Activated CD8-positive, alpha-beta memory T cell treated with anti-CD3 and anti-CD28 coated beads, Interleukin-2, amount 50 U/mL, for 48 hours (primary cell): ENCODE results near the gene QPRT.
"Not testable (repeated sequence)": the region's sequence is repeated elsewhere in the genome, so short reads cannot be mapped to it uniquely, and the experiment has no call there.

ENCODE experiments used
- DNase-seq: peaks from one replicate; pipeline ENCODE4 v3.0.0-alpha.2; 2020

The QPRT gene

DNA sequence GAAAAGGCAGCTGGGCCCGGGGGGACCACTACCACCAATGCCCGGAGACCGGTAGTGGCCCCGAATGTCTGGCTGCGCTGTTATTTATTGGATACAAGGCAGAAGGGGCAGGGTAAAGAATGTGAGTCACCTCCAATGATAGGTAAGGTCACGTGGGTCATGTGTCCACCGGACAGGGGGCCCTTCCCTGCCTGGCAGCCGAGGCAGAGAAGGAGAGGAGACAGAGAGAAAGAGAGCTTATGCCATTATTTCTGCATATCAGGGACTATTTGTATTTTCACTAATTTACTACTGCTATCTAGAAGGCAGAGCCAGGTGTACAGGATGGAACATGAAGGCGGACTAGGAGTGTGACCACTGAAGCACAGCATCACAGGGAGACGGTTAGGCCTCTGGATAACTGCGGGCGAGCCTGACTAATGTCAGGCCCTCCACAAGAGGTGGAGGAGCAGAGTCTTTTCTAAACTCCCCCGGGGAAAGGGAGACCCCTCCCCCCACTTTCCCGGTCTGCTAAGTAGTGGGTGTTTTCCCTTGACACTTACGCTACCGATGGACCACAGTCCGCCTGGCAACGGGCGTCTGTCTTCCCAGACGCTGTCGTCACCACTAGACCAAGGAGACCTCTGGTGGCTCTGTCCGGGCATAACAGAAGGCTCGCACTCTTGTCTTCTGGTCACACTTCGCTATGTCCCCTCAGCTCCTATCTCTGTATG lies 42.3 kb downstream of the QPRT start:
- peak; percentile 65 for DNase-seq

DNA sequence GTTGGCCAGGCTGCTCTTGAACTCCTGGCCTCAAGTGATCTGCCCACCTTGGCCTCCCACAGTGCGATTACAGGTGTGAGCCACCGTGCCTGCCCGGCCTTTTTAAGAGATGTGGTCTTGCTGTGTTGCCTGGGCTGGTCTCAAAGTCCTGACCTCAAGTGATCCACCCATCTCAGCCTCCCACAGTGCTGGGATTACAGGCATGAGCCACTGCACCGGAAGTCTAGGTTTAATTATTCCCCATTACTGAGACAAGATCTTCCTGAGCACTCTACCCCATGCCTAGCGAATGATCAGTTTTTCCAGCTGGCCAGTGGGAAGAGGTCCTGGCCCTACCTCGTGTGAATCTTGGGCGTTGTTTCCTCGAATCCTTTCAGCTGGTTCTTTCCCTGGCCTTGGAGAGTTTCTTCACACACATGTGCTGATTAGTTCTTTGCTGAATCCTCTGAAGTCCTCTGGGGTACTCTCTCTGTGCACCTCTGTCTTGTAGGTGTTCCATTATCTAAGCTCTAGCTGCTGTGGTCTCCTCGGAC lies 47.9 kb downstream of the QPRT start:
- no peak for DNase-seq

DNA sequence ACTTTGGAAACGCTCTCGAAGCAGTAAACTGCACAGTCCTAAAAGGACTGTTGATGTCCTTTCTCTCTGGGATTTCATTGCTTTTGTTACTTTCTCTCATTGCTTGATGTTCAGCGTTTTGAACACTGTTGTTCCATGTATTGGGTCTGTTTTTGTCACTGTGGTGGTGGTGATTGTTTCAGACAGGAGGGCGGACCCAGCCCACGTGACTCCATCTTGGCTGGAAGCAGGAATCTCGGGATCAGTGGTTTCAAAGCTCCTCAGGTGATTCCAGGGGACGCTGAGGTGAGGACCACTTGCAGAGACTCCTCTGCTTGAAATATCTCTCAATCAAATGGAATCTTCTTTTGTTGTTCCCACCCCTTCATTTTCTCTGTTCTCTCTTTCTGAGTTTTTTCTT lies 48.5 kb downstream of the QPRT start:
- DNase-seq: no peak

DNA sequence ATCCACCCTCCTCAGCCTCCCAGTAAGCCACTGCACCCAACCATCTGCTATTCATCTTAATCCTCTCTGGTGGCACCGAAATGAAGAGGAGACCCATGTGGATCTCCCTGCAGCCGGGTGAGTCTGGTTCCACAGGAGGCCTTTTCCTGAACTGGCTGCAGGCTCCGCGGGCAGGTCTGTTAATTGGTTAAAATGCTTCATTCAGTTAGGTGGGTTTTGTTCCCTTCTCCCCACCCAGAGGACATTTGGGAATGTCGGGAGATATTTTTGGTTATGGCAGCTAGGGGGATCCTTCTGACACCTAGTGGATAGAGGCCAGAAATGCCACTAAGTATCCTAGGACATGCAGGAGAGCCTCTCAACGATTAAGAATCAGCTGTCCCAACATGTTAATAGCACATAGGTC lies 50.1 kb downstream of the QPRT start:
- no peak for DNase-seq

DNA sequence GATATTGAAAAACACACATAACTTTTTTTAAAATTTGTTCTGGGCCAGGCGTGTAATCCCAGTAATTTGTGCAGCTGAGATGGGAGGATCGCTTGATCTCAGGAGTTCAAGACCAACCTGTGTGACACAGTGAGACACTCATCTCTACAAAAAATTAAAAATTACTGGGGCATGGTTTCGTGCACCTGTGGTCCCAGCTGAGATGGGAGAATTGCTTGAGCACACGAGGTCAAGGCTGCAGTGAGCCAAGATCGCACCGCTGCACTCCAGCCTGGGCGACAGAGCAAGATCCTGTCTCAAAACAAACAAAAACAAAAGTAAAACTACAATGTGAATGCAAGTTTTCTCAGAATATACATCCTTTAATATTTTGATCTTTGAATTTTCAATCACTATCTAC lies 51.7 kb downstream of the QPRT start:
- DNase-seq: no peak

DNA sequence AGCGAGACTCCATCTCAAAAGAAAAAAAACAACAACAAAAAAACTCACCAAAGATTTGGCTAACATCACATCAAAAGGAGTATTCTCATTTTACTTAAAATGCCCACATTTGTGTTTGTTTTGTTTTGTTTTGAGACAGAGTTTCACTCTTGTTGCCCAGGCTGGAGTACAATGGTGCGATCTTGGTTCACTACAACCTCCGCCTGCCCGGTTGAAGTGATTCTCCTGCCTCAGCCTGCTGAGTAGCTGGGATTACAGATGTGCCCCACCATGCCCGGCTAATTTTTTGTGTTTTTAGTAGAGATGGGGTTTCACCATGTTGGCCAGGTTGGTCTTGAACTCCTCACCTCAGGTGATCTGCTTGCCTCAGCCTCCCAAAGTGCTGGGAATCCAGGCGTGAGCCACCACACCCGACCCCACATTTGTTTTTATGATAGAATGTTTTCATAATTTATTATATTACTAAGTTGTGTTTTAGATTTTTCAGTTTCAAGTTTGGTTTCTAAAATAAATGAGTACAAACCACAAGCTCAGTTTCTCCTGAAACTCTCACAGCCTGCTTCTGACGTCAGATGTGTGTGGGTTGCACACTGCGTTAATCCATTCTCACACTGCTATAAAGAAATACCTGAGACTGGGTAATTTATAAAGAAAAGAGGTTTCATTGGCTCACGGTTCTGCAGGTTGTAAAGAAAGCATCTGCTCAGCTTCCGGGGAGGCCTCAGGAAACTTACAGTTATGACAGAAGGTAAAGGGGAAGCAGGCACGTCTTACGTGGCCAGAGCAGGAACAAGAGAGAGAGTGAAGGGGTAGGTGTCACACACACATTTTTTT lies 53.0 kb downstream of the QPRT start:
- DNase-seq: peak; percentile 83

DNA sequence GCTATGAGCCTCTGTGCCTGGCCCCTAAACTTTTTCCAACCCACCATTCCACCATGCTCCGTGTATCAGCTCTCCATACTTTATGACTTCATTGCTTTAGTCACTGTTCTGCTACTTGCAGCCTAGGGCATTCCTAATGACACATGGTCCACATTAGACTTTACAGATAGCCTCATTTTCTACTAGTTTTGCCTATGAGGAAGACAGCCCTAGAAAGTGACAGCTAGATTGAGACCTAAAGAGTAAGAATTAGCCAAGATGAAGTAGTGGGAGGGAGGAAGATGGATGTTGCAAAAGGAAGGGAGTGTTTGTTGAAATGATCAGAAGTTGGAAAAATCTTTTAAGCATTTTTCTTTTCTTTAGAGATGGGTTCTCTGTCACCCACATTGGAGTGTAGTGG lies 55.8 kb downstream of the QPRT start:
- DNase-seq: no peak

DNA sequence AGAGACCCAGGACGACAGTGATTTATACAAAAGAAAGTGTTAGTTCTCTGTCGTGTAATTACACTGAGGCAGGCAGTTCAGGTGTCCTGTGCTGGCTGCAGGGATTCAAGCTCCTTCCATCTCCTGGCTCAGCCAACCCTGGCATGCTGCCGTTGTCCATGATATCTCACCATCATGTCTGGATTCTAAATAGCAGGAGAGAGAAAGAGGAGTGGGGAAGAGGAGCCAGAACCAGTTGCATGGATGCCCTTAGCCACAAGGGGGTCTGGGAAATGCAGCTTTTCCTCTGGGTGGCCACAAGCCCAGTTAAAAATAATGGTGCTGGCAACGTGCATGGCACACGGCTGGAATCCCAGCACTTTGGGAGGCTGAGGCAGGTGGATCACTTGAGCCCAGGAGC lies 57.1 kb downstream of the QPRT start:
- DNase-seq: no peak

DNA sequence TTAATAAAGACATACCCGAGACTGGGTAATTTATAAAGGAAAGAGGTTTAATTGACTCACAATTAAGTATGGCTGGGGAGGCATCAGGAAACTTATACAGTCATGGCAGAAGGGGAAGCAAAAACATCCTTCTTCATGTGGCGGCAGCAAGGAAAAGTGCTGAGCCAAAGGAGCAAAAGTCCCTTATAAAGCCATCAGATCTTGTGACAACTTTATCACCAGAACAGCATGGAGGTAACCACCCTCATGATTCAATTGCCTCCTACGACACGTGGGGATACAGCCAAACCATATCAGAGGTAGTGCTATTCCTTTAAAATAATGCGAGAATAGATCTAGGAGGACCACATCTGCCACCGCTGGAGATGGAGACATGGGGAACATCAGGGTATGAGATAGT lies 57.8 kb downstream of the QPRT start:
- DNase-seq: no peak

DNA sequence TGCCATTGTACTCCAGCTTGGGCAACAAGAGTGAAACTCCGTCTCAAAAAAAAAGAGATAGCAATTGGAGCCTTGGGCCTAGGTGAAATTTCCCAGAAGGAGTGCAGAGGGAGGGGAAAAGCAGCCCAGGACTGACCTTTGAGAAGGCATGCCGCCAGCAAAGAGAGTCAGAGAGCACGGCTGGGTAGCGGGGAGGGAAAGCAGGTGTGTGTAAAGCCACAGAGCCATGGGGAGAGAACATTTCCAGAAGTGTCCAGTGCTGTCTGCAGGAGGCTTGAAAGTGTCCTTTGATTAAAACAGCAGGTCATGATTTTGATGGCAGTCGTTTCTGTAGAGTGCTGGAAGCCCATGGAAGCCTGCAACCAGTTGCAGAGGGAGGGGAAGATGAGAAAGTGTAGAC lies 58.7 kb downstream of the QPRT start:
- no peak for DNase-seq

DNA sequence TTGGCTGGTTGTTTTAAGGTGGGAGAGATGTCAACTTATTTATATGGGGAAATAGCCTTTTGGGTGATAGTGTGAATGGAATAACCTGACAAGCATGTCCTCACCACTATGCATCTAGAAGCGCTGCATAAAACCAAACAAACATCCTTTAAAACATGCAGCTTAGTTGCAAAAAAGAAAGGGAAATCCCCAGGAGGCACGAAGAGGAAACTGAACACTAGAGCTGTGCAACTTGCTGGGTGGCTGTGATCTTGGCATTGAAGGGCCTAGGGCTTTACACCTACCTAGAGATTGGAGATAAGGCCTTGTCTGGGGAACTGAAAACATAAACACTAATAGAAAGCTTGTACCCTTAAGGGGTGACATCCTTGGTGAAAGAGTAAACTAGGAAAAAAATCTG lies 59.5 kb downstream of the QPRT start:
- DNase-seq: no peak

DNA sequence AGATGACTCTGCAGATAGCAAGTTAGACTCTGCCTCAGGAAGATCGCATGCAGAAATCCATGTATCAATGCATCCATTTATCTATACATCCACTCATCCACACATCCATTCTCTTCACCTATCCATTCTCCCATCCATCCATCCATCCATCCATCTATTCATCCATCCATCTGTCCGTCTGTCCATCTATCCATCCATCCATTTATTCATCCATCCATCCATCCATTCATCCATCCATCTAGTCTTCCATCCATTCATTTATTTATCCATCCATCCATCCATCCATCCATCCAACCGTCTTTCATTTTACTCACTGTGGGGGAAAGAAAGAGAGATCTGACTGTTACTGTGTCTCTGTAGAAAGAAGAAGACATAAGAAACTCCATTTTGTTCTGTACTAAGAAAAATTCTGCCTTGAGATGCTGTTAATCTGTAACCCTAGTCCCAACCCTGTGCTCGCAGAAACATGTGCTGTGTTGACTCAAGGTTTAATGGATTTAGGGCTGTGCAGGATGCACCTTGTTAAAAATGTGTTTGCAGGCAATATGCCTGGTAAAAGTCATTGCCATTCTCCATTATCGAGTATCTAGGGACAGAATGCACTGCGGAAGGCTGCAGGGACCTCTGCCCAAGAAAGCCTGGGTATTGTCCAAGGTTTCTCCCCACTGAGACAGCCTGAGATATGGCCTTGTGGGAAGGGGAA lies 61.1 kb downstream of the QPRT start:
- not testable (repeated sequence) for DNase-seq

DNA sequence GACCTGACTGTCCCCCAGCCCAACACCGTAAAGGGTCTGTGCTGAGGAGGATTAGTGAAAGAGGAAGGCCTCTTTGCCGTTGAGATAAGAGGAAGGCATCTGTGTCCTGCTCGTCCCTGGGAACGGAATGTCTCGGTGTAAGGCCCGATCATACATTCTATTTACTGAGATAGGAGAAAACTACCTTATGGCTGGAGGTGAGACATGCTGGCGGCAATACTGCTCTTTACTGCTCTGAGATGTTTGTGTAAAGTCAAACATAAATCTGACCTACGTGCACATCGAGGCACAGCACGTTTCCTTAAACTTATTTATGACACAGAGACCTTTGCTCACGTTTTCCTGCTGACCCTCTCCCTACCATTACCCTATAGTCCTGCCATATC lies 61.6 kb downstream of the QPRT start:
- DNase-seq: not testable (repeated sequence)

DNA sequence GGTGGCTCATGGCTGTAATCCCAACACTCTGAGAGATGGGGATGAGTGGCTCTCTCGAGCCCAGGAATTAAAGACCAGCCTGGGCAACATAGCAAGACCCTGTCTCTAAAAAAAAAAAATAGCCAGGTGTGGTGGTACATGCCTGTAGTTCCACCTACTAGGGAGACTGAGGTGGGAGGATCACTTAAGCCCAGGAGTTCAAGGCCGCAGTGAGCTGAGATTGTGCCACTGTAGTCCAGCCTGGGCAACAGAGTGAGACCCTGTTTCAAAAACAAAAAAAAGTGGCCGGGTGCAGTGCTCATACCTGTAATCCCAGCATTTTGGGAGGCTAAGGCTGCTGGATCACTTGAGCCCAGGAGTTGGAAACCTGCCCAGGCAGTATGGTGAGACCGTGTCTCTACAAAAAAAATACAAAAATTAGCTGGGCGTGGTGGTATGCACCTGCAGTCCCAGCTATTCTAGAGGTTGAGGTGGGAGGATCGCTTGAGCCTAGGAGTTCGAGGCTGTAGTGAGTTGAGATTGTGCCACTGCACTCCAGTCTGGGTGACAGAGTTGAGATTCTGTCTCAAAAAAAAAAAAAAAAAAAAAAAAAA lies 63.8 kb downstream of the QPRT start:
- no peak for DNase-seq

DNA sequence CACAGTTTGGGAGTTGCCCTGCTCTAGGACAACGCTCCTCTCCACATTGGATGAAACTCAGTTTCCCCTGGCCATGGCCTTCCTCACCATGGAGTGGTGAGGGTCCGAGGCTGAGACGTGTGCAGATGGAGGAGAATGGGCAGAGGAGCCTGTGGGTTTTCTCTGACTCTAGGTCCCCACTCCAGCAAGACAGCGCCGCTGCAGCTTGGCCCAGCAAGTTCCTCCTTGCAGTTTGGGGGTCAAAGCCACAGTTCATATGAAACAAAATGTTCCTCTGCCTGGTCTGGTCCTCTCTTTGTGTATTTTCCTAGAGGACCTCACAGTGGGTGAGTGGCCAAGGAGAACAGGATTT lies 64.5 kb downstream of the QPRT start:
- no peak for DNase-seq

DNA sequence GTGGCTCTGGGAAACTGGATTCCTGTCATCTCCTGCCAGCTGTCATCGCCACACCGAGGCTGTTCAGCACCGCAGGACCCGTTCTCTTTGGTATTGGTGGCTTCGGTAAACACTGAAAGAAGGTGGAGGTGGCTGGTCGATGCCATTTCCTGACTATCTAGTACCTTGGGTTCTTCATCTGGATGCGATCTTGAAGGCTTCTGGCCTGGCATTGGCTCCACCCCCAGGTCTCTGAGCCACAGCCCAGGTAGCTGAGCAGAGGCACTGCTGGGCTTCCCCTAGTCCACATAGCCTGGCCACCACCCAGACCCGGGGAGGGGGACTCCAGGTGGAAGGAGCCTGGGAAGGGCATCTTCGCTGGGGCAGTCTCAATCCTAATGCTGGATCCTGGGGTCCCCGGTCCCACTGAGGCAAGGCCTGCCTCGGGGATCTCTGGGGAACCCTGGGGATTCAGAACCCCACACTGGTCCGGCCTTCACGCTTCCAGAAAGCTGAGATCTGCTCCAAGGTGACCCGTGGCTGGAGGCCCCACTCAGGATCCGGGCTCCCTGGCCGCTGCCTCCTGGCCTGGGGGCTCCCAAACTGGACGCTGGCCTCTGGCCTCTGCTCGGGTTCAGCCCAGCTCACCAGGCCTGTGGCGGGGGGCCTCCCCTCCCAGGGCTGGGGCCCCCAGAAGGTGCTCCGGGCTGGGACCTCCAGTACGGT lies 65.0 kb downstream of the QPRT start:
- peak; percentile 69 for DNase-seq

DNA sequence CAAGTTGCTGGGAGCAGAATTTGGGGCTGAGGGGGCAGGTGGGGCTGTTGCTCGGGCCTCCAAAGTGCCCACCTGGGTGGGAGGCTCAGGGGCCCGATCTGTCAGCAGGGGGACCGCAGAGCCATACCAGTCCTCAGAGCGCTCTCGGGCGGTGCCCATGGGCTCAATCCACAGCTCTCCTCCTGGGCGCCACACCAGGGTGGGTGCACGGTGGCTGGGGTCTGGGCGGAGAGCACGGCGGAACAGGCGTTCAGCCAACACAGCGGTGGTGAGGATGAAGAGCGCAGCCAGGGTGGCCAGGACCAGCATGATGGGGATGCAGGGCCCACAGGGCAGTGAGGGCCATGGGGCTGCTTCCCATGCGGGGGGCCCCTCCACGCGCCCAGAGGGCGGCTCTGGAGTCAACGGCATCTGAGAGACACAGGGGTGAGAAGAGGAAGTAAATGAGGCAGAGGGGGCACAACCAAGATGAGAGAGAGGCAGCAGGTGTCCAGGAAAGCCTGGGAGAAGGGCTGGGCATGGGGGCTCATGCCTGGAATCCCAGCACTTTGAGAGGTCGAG lies 65.6 kb downstream of the QPRT start:
- DNase-seq: peak; percentile 67

DNA sequence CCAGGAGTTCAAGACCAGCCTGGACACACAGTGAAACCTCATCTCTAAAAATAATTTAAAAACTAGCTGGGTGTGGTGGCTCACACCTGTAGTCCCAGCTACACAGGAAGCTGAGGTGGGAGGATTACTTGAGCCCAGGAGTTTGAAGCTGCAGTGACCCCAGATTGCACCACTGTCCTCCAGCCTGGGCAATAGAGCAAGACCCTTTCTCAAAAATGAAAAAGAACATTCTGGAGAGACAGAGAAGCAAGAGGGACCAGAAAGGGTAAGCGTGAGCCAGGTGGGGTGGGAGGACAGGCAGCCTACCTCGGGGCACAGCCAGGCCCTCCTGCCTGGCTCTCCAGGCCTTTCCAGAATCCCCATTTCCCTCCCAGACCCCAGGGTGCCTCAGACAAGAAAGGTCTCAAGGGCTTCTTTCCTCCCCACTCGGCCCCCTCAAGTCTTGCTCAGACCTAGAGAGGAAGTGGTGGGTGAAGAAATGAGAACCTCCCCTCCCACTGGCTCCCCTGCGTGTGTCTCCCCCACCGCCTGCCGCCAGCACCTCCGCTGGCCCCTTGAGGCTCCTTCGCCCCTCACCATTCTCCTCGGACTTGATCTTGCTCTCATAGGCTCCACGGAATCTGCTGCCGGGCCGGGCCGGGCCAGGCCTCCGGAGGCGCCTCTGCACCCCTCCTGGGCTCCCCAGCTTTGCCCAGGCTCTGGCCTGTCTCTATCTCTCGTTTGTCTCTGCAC lies 66.3 kb downstream of the QPRT start:
- DNase-seq: peak; percentile 82

DNA sequence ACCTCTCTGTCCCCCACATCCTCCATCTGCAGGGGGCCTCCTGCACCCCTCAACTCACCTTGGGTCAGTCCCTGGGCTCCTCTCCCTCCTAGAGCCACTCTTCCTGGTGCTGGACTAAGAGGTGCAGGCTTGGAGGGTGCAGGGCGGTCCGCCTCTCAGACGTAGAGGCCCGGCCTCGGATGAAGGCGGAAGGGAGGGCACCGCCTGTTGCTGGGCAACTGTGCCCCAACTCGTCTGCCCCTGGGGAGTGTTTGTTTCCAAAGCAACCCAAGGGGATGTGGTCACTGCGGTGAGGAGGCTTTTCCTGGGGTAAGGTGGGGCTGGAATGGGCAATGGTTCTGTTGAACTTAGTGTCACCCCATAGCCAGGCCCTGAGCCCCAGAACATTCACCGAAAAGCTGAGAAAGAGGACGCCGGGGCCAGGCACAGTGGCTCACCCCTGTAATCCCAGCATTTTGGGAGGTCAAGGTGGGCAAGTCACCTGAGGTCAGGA lies 66.9 kb downstream of the QPRT start, which contains the start of gene C16orf54:
Gene C16orf54 (minus strand): TSS at position 138 of the 493 bp plus-strand sequence. CDS start 1,039 bp downstream, outside the sequence.
- peak; percentile 91 for DNase-seq

DNA sequence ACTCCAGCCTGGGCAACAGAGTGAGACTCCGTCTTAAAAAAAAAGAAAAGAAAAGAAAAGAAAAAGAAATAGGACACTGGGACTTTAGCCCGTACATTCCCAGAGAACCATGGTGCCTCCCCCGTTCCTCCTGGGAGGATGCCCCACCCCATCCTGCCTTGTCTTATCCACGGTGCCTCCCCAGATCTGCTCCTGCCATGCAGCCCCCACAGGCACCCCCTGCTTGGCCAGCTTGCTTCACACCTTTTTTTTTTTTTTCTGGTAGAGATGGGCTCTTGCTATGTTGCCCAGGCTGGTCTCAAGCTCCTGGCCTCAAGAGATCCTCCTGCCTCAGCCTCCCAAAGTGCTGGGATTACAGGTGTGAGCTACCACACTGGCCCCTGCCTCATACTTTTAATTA lies 67.5 kb downstream of the QPRT start:
- not testable (repeated sequence) for DNase-seq
